ENCODE data around the gene MXRA5. TPM values are rescaled to one million over a fixed set of nuclear protein-coding genes. Genes with fewer than 3 reads are reported as not detected.
A peak's percentile ranks its signal among the peaks of the same experiment; 100 is the strongest.

Gene MXRA5
- total RNA-seq, 1 donor from 2014 or later: 0.40 TPM

DNA sequence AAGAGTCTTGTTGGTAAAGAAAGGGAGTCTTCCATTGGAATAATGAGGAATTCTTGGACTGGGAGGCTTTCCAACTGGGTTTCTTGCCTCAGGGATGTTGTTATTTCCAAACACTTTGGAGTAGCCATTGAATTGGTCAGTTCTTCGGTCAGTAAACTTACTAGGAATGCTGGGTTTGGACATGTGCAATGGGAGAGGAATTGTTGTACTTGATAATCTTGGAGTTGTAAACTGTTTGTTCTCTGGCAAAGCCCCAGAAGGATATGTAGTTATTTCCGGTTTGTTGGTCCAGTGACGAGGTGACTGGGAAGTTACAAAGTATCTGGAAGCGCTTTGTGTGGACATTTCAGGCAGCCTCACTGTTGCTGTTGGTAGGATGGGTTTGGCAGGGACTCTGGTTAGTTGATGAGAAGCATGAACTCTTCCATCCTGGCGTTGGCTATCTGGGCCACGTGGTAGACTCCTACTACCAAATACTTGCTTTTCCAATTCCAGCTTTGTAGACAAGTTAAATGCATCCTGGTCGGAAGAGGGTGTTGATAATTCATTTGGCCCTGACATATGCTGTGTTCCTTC lies 25.9 kb downstream of the MXRA5 start:
- DNase-seq (ENCODE audit: low read depth): no peak
- TF ChIP-seq, protein P1, sequence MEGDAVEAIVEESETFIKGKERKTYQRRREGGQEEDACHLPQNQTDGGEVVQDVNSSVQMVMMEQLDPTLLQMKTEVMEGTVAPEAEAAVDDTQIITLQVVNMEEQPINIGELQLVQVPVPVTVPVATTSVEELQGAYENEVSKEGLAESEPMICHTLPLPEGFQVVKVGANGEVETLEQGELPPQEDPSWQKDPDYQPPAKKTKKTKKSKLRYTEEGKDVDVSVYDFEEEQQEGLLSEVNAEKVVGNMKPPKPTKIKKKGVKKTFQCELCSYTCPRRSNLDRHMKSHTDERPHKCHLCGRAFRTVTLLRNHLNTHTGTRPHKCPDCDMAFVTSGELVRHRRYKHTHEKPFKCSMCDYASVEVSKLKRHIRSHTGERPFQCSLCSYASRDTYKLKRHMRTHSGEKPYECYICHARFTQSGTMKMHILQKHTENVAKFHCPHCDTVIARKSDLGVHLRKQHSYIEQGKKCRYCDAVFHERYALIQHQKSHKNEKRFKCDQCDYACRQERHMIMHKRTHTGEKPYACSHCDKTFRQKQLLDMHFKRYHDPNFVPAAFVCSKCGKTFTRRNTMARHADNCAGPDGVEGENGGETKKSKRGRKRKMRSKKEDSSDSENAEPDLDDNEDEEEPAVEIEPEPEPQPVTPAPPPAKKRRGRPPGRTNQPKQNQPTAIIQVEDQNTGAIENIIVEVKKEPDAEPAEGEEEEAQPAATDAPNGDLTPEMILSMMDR (conservative IDR thresholded peaks at IDR 0.05; ENCODE audit: low read depth, low read length): no peak
- no peak overlapping the region for H3K4me3 ChIP-seq (ENCODE audit: low read depth, low read length)

DNA sequence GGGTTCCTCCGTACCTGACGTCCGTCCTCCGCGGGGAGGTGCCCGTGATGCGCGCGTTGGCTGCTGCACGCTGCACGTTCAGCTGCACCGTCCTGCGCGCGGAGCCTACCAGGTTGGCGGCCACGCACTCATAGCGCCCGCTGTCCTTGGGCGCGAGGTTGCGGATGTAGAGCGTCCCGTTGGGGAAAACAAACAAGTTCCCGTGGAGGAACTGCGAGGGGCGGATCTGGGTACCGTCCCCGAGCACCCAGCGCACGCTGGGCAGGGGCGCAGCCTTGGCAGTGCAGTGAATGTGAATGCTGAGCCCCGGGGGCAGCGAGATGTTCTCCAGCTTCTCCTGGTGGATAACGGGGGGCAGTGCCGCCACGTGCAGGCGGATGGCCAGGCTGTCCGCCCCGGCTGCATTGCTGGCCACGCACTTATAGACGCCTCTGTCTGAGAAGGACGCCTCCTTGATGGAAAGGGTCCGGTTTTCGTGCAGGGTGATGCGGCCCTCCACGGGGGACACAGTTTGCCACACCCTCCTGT lies 29.2 kb downstream of the MXRA5 start:
- TF ChIP-seq, protein P1 (conservative IDR thresholded peaks at IDR 0.05; ENCODE audit: low read depth, low read length): no peak

DNA sequence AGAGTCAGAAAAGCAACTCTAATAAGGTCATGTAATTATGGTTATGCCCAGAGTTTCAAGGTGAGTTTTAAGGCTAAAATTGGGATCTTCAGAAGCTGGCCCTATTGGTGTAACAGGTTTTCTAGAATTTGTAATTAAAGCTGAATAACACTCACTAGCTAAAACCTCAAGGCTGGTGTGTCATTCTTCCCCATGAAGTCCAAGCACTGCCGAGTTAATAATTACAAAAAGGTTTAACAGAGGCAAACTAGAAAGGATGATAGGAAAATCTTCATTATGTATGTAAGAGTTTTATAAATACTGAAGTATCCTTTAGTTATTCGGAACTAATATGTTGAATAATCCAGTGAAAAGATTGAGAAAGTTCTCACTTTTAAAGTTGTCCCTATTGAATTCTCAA lies 34.3 kb downstream of the MXRA5 start:
- no peak overlapping the region for H3K4me3 ChIP-seq (ENCODE audit: low read depth, low read length)
- DNase-seq (ENCODE audit: low read depth): peak; percentile 15

More for the DNA sequence above, 29.2 kb downstream of the MXRA5 start:
- no peak overlapping the region for H3K4me3 ChIP-seq (ENCODE audit: low read depth, low read length)
- DNase-seq (ENCODE audit: low read depth): no peak

DNA sequence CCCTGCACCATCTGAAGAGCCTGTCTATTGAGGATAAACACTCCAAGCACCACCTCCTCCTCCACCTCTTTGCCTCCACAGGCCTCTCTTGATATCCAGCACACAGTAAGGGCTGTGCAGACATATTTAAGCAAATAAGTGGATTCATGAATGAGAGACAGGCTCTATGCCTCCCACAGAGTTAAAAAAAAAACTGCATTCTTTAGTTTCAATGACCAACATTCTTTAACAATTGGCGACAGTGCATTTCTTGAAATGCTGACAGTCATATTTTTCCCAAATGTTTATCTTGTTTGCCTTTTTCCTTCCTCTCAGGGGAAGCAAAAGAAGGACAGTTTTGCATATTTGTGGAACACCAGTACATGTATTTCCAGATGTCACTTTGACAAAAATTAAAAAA lies 38.6 kb downstream of the MXRA5 start:
- no peak for DNase-seq (ENCODE audit: low read depth)
- TF ChIP-seq, protein P1 (conservative IDR thresholded peaks at IDR 0.05; ENCODE audit: low read depth, low read length): no peak
- H3K4me3 ChIP-seq (ENCODE audit: low read depth, low read length): no peak overlapping the region

More for the DNA sequence above, 34.3 kb downstream of the MXRA5 start:
- TF ChIP-seq, protein P1 (conservative IDR thresholded peaks at IDR 0.05; ENCODE audit: low read depth, low read length): no peak

DNA sequence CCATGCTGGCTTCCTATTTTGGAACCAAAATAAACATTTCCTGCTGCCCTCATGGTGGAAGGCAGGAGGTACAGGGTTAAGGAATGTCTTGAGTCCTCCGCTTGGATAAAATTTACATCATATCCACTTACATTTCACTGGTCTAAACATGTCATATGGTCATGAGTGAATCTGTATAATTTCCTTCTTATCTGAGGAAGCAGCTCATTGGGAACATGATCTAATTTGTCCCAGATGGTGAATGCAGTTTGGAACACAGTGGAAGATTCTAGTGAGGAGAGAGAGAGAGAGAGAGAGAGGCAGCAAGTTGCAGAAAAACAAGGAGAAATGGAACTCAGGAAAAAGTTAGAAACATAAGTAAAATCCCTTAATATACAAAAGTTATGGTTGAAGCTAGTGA lies 46.8 kb downstream of the MXRA5 start:
- TF ChIP-seq, protein P1 (conservative IDR thresholded peaks at IDR 0.05; ENCODE audit: low read depth, low read length): no peak
- H3K4me3 ChIP-seq (ENCODE audit: low read depth, low read length): no peak overlapping the region
- DNase-seq (ENCODE audit: low read depth): no peak

DNA sequence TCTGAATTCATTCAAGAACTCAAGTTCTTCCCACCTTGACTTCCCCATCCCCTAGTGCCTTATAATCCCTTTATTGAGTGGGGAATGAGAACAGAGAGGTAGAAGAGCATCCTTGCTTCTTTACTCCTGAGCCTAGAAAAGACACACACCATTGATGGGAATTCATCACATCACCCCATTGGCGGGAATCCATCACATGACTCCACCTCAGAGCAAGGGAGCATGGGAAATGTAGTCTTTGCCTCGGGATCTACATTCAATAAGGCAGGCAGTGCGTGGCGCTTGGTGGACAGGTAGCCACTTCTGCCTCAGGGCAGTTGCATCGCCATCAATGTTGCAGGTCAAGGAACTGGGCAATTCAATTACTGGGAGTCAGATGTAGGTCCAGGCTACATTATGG lies 50.7 kb downstream of the MXRA5 start:
- no peak overlapping the region for H3K4me3 ChIP-seq (ENCODE audit: low read depth, low read length)
- no peak for DNase-seq (ENCODE audit: low read depth)
- TF ChIP-seq, protein P1 (conservative IDR thresholded peaks at IDR 0.05; ENCODE audit: low read depth, low read length): no peak

DNA sequence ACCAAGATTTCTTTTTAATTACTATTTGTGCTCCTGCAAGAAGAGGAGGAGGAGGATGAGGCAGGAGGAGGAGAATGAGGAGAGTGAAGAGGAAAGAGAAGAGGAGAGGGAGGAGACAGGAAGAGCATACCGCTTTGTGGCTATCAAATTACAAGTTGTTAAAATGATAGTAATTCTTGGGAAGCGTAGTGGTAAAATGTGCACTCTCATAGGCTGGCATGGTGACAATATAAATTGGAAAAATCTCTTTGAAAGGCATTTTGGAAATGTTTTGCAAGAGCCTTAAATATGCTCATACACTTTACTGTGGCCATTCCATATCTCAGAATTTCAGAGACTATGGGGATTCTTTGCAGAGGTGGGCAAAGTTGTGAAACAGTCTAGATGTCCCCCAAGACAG lies 53.2 kb downstream of the MXRA5 start:
- TF ChIP-seq, protein P1 (conservative IDR thresholded peaks at IDR 0.05; ENCODE audit: low read depth, low read length): no peak
- H3K4me3 ChIP-seq (ENCODE audit: low read depth, low read length): no peak overlapping the region
- DNase-seq (ENCODE audit: low read depth): no peak

Data from epithelial cell of proximal tubule (primary cell).